ENCODE data around the gene CTNNB1. TPM values are rescaled to one million over a fixed set of nuclear protein-coding genes. Genes with fewer than 3 reads are reported as not detected.

The CTNNB1 gene
- total RNA-seq, 1 experiment from 2014 or later = 258 TPM

DNA sequence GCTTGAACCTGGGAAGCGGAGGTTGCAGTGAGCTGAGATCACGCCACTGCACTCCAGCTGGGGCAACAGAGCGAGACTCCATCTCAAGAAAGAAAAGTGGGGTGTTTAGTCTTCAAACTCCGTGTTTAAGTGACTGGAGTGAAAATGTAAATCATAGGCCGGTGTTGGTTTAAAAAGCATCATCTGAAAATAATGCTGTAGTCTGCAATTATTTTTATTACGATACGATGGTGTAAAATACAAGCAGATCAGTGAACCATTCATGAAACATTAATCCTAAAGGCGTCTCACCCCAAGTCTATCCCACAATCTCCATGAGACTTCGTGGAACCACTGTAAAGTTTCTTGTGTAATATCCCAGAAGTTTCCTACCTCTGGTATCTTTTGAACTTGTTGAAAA is 6.3 kb downstream of the CTNNB1 start:
- Mint-ChIP-seq H3K27ac (ENCODE audit: unreplicated experiment) (no peak overlapping the region), H3K4me3 (ENCODE audit: low read depth, unreplicated experiment) (no peak overlapping the region)

DNA sequence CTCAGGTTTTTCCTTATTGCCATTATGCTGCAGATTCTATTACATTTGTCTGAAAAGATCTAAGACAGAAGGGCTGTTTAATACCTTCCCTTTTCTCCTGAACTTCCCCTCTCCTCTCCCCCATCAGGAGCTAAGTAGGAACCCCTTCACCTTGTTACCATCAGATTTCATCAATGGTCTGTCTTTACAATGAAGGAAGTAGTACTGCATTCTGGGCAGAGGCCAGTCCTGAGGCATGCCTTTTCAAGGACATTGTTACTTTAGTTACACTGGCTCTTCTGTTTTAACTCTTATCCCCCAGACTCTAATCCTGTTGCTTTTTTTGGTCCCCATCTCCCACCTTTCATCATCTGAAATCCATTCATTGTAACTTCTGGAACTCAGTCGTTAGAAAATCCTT is 8.1 kb downstream of the CTNNB1 start:
- Mint-ChIP-seq H3K4me1 (ENCODE audit: low read depth, unreplicated experiment) (peaks cover 46% of the 10 kb centered on the region), H3K9me3 (ENCODE audit: low read depth, unreplicated experiment) (peaks cover 5% of the 10 kb centered on the region), H3K36me3 (ENCODE audit: insufficient read depth, unreplicated experiment) (no peaks in the 10 kb centered on the region), H3K27ac (ENCODE audit: unreplicated experiment) (peak overlapping the region; percentile 13), H3K4me3 (ENCODE audit: low read depth, unreplicated experiment) (no peak overlapping the region), H3K27me3 (ENCODE audit: unreplicated experiment) (no peaks in the 10 kb centered on the region)
- BruUV-seq (replicated peaks) = no TSS peak
- CTCF ChIA-PET = interaction anchor here (0.6 kb wide), 1 partner anchor 470 kb away, joined by 4 read pairs; no protein-coding TSS in a partner anchor
- TF ChIP-seq, protein P1, sequence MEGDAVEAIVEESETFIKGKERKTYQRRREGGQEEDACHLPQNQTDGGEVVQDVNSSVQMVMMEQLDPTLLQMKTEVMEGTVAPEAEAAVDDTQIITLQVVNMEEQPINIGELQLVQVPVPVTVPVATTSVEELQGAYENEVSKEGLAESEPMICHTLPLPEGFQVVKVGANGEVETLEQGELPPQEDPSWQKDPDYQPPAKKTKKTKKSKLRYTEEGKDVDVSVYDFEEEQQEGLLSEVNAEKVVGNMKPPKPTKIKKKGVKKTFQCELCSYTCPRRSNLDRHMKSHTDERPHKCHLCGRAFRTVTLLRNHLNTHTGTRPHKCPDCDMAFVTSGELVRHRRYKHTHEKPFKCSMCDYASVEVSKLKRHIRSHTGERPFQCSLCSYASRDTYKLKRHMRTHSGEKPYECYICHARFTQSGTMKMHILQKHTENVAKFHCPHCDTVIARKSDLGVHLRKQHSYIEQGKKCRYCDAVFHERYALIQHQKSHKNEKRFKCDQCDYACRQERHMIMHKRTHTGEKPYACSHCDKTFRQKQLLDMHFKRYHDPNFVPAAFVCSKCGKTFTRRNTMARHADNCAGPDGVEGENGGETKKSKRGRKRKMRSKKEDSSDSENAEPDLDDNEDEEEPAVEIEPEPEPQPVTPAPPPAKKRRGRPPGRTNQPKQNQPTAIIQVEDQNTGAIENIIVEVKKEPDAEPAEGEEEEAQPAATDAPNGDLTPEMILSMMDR (IDR thresholded peaks at IDR 0.05; ENCODE audit: unreplicated experiment) = no peak
- intact Hi-C loops (cut with micrococcal nuclease; ENCODE audit: unreplicated experiment) = no loop called here
- no peak for DNase-seq

More for the DNA sequence above, 6.3 kb downstream of the CTNNB1 start:
- Mint-ChIP-seq H3K36me3 (ENCODE audit: insufficient read depth, unreplicated experiment) (peaks cover 11% of the 10 kb centered on the region), H3K4me1 (ENCODE audit: low read depth, unreplicated experiment) (peaks cover 48% of the 10 kb centered on the region), H3K27me3 (ENCODE audit: unreplicated experiment) (no peaks in the 10 kb centered on the region), H3K9me3 (ENCODE audit: low read depth, unreplicated experiment) (peaks cover 5% of the 10 kb centered on the region)
- TF ChIP-seq, protein P1 (IDR thresholded peaks at IDR 0.05; ENCODE audit: unreplicated experiment) = no peak
- intact Hi-C loops (cut with micrococcal nuclease; ENCODE audit: unreplicated experiment) = no loop called here
- CTCF ChIA-PET = no interaction called here
- no TSS peak for BruUV-seq (replicated peaks)
- DNase-seq = no peak

DNA sequence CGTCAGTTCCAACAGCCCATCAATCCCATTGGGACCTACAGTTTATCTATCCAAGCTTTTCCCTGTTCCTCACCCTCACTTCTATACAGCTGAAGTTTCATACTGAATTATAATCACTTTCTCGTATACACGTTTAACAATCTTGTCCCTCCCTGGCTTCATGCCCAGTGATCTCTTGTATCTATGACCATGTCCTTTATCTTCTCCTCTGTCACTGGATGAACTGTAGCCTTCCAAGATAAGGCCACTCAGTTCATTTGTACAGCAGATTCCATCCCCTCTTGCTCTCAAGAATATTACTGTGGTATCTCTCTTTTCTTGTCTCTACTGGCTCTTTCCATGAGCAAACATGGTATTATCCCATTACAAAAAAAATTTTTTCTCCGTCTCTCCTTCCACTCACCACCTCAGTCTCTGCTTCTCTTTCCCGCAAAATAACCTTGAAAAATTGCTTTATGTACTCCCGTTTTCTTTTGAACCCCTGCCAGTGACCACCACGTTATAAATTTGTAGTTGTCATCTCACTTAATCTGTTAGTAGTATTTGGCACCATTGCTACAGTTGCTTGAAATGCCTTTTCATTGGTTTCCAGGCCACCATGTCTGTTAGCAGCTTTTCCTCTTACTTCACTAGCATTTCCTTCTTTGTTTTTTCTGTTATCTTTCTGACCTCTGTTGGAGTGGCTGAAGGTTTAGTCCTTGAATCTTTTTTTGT is 9.4 kb downstream of the CTNNB1 start:
- peaks cover 5% of the 10 kb centered on the region for H3K9me3 Mint-ChIP-seq (ENCODE audit: low read depth, unreplicated experiment)
- CTCF ChIA-PET = no interaction called here
- H3K4me3 Mint-ChIP-seq (ENCODE audit: low read depth, unreplicated experiment) = no peak overlapping the region
- peaks cover 54% of the 10 kb centered on the region for H3K4me1 Mint-ChIP-seq (ENCODE audit: low read depth, unreplicated experiment)
- intact Hi-C loops (cut with micrococcal nuclease; ENCODE audit: unreplicated experiment) = no loop called here
- BruUV-seq (replicated peaks) = no TSS peak
- no peak for DNase-seq
- H3K27me3 Mint-ChIP-seq (ENCODE audit: unreplicated experiment) = no peaks in the 10 kb centered on the region
- TF ChIP-seq, protein P1 (IDR thresholded peaks at IDR 0.05; ENCODE audit: unreplicated experiment) = no peak
- peak overlapping the region; percentile 41 for H3K27ac Mint-ChIP-seq (ENCODE audit: unreplicated experiment)
- no peaks in the 10 kb centered on the region for H3K36me3 Mint-ChIP-seq (ENCODE audit: insufficient read depth, unreplicated experiment)

DNA sequence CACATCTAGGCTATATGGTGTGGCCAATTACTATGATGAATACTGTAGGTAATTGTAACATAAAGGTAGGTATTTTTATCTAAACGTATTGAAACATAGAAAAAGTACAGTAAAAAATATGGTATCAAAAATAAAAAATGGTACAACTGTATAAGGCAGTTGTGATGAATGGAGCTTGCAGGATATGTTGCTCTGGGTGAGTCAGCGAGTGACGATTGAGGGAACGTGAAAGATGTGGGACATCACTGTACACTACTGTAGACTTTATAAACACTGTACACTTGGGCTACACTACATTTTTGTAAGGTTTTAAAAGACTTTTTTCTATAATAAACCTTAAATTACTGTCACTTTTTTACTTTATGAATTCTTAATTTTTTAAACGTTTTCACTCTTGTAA is 10.3 kb downstream of the CTNNB1 start:
- H3K4me3 Mint-ChIP-seq (ENCODE audit: low read depth, unreplicated experiment) = no peak overlapping the region
- no peaks in the 10 kb centered on the region for H3K36me3 Mint-ChIP-seq (ENCODE audit: insufficient read depth, unreplicated experiment)
- peaks cover 5% of the 10 kb centered on the region for H3K9me3 Mint-ChIP-seq (ENCODE audit: low read depth, unreplicated experiment)
- CTCF ChIA-PET = no interaction called here
- intact Hi-C loops (cut with micrococcal nuclease; ENCODE audit: unreplicated experiment) = no loop called here
- no peaks in the 10 kb centered on the region for H3K27me3 Mint-ChIP-seq (ENCODE audit: unreplicated experiment)
- H3K27ac Mint-ChIP-seq (ENCODE audit: unreplicated experiment) = no peak overlapping the region
- TF ChIP-seq, protein P1 (IDR thresholded peaks at IDR 0.05; ENCODE audit: unreplicated experiment) = no peak
- BruUV-seq (replicated peaks) = no TSS peak
- no peak for DNase-seq
- H3K4me1 Mint-ChIP-seq (ENCODE audit: low read depth, unreplicated experiment) = peaks cover 52% of the 10 kb centered on the region

Data from Calu3 (cell line).